ENCODE results near the gene RSPRY1. TPM values are rescaled to one million over a fixed set of nuclear protein-coding genes. Genes with fewer than 3 reads are reported as not detected.

The RSPRY1 gene
- total and polyA plus RNA-seq, 5 experiments from 2014 or later, result 25.9 to 34.6 (median 29.3) TPM

- H3K4me3 Mint-ChIP-seq, result no peak overlapping the region
- no peaks in the 10 kb centered on the region for H3K9me3 Mint-ChIP-seq
- peaks cover 0 to 50% (median 7%) of the 10 kb centered on the region in 3 donors for H3K36me3 Mint-ChIP-seq
- ATAC-seq (no peak), DNase-seq (no peak)
- H3K27me3 Mint-ChIP-seq, result no peaks in the 10 kb centered on the region
- H3K27ac Mint-ChIP-seq, result peak overlapping the region in 5 of 10 donors; percentile 6 to 80 (median 57)
- POLR2A ChIA-PET, result no interaction called here
- H3K4me1 Mint-ChIP-seq, result peaks cover 6 to 18% (median 10%) of the 10 kb centered on the region in 4 donors
Observed at GRCh38 chr16:57203451-57203850, 17.3 kb downstream of the RSPRY1 start.

GRCh38 chr16:57204675-57205074, 18.5 kb downstream of the RSPRY1 start:
- Mint-ChIP-seq H3K27ac (peak overlapping the region in 1 of 10 donors; percentile 14), H3K36me3 (peaks cover 0 to 55% (median 11%) of the 10 kb centered on the region in 3 donors), H3K4me1 (peaks cover 4 to 12% (median 6%) of the 10 kb centered on the region in 4 donors), H3K27me3 (no peaks in the 10 kb centered on the region), H3K9me3 (no peaks in the 10 kb centered on the region), H3K4me3 (no peak overlapping the region)
- ATAC-seq (no peak), DNase-seq (no peak)
- POLR2A ChIA-PET, result no interaction called here

GRCh38 chr16:57208926-57209325, 22.8 kb downstream of the RSPRY1 start:
- POLR2A ChIA-PET, result no interaction called here
- Mint-ChIP-seq H3K9me3 (peaks cover 0 to 4% (median 0%) of the 10 kb centered on the region in 9 donors), H3K4me3 (no peak overlapping the region), H3K27ac (no peak overlapping the region), H3K36me3 (peaks cover 7 to 91% (median 34%) of the 10 kb centered on the region in 3 donors), H3K4me1 (peaks cover 0 to 4% (median 1%) of the 10 kb centered on the region in 4 donors), H3K27me3 (no peaks in the 10 kb centered on the region)
- ATAC-seq (no peak), DNase-seq (no peak)

- Mint-ChIP-seq H3K27me3 (no peaks in the 10 kb centered on the region), H3K9me3 (peaks cover 0 to 7% (median 0%) of the 10 kb centered on the region in 9 donors), H3K4me3 (no peak overlapping the region), H3K36me3 (peaks cover 14 to 95% (median 43%) of the 10 kb centered on the region in 3 donors), H3K4me1 (peaks cover 0 to 2% (median 0%) of the 10 kb centered on the region in 4 donors), H3K27ac (peak overlapping the region in 2 of 10 donors; percentile 45 to 64)
- no peak for ATAC-seq
- POLR2A ChIA-PET, result no interaction called here
- no peak for DNase-seq
Observed at GRCh38 chr16:57209780-57210179, 23.7 kb downstream of the RSPRY1 start.

- POLR2A ChIA-PET, result interaction anchor here (0.5 kb wide), 1 partner anchor 21 kb away, joined by 3 read pairs; no protein-coding TSS in a partner anchor
- no peaks in the 10 kb centered on the region for H3K27me3 Mint-ChIP-seq
- H3K9me3 Mint-ChIP-seq, result peaks cover 9 to 40% (median 16%) of the 10 kb centered on the region in 9 donors
- no peak overlapping the region for H3K27ac Mint-ChIP-seq
- no peak overlapping the region for H3K4me3 Mint-ChIP-seq
- DNase-seq (no peak), ATAC-seq (no peak)
- H3K4me1 Mint-ChIP-seq, result peaks cover 0 to 6% (median 0%) of the 10 kb centered on the region in 4 donors
- peaks cover 45 to 94% (median 73%) of the 10 kb centered on the region in 3 donors for H3K36me3 Mint-ChIP-seq
Observed at GRCh38 chr16:57213462-57213861, 27.3 kb downstream of the RSPRY1 start.

GRCh38 chr16:57216968-57217367, 30.8 kb downstream of the RSPRY1 start:
- Mint-ChIP-seq H3K4me1 (peaks cover 0 to 8% (median 3%) of the 10 kb centered on the region in 4 donors), H3K27ac (no peak overlapping the region), H3K27me3 (no peaks in the 10 kb centered on the region), H3K36me3 (peaks cover 54 to 93% (median 84%) of the 10 kb centered on the region in 3 donors), H3K4me3 (no peak overlapping the region), H3K9me3 (peaks cover 12 to 48% (median 21%) of the 10 kb centered on the region in 9 donors)
- ATAC-seq, result no peak
- POLR2A ChIA-PET, result no interaction called here
- DNase-seq, result no peak

GRCh38 chr16:57223057-57223456, 36.9 kb downstream of the RSPRY1 start:
- Mint-ChIP-seq H3K36me3 (peaks cover 13 to 93% (median 50%) of the 10 kb centered on the region in 3 donors), H3K4me3 (no peak overlapping the region), H3K9me3 (peaks cover 0 to 18% (median 7%) of the 10 kb centered on the region in 9 donors), H3K27me3 (no peaks in the 10 kb centered on the region), H3K27ac (peak overlapping the region in 3 of 10 donors; percentile 14 to 55 (median 43)), H3K4me1 (peaks cover 0 to 5% (median 2%) of the 10 kb centered on the region in 4 donors)
- DNase-seq (no peak), ATAC-seq (no peak)
- POLR2A ChIA-PET, result no interaction called here

GRCh38 chr16:57224651-57225335, 38.7 kb downstream of the RSPRY1 start:
- peaks cover 0 to 4% (median 0%) of the 10 kb centered on the region in 9 donors for H3K9me3 Mint-ChIP-seq
- DNase-seq (no peak), ATAC-seq (no peak)
- H3K36me3 Mint-ChIP-seq, result peaks cover 0 to 90% (median 41%) of the 10 kb centered on the region in 3 donors
- peaks cover 0 to 5% (median 1%) of the 10 kb centered on the region in 4 donors for H3K4me1 Mint-ChIP-seq
- POLR2A ChIA-PET, result interaction anchor here (0.5 kb wide), 1 partner anchor 384 kb away, joined by 4 read pairs; no protein-coding TSS in a partner anchor
- no peak overlapping the region for H3K27ac Mint-ChIP-seq
- no peaks in the 10 kb centered on the region for H3K27me3 Mint-ChIP-seq
- H3K4me3 Mint-ChIP-seq, result no peak overlapping the region

GRCh38 chr16:57225978-57226377, 39.8 kb downstream of the RSPRY1 start:
- ATAC-seq (no peak), DNase-seq (no peak)
- Mint-ChIP-seq H3K4me1 (no peaks in the 10 kb centered on the region), H3K4me3 (no peak overlapping the region), H3K27ac (no peak overlapping the region), H3K36me3 (peaks cover 0 to 90% (median 41%) of the 10 kb centered on the region in 3 donors), H3K27me3 (no peaks in the 10 kb centered on the region), H3K9me3 (no peaks in the 10 kb centered on the region)
- POLR2A ChIA-PET, result no interaction called here

- Mint-ChIP-seq H3K4me3 (no peak overlapping the region), H3K27me3 (no peaks in the 10 kb centered on the region), H3K36me3 (peaks cover 0 to 93% (median 43%) of the 10 kb centered on the region in 3 donors), H3K9me3 (no peaks in the 10 kb centered on the region), H3K4me1 (no peaks in the 10 kb centered on the region), H3K27ac (peak overlapping the region in 2 of 10 donors; percentile 15 to 25)
- DNase-seq (no peak), ATAC-seq (no peak)
- POLR2A ChIA-PET, result no interaction called here
Observed at GRCh38 chr16:57226701-57227621, 40.8 kb downstream of the RSPRY1 start.

- Mint-ChIP-seq H3K4me1 (peaks cover 0 to under 1% (median 0%) of the 10 kb centered on the region in 4 donors), H3K9me3 (no peaks in the 10 kb centered on the region), H3K4me3 (no peak overlapping the region), H3K27me3 (no peaks in the 10 kb centered on the region), H3K27ac (peak overlapping the region in 1 of 10 donors; percentile 53), H3K36me3 (peaks cover 6 to 94% (median 38%) of the 10 kb centered on the region in 3 donors)
- no peak for ATAC-seq
- no peak for DNase-seq
- POLR2A ChIA-PET, result no interaction called here
Observed at GRCh38 chr16:57229079-57229478, 43.0 kb downstream of the RSPRY1 start.

- H3K9me3 Mint-ChIP-seq, result no peaks in the 10 kb centered on the region
- peaks cover 0 to 15% (median 2%) of the 10 kb centered on the region in 4 donors for H3K4me1 Mint-ChIP-seq
- H3K36me3 Mint-ChIP-seq, result peaks cover 10 to 89% (median 46%) of the 10 kb centered on the region in 3 donors
- ATAC-seq (no peak), DNase-seq (no peak)
- no peak overlapping the region for H3K27ac Mint-ChIP-seq
- H3K27me3 Mint-ChIP-seq, result no peaks in the 10 kb centered on the region
- no peak overlapping the region for H3K4me3 Mint-ChIP-seq
- POLR2A ChIA-PET, result no interaction called here
Observed at GRCh38 chr16:57231821-57232350, 45.8 kb downstream of the RSPRY1 start.

All from naive thymus-derived CD8-positive, alpha-beta T cell (primary cell).